Keratinocyte (primary cell): ENCODE measurements around the gene EDNRA.

Source experiments
- EZH2 ChIP-seq: IDR thresholded peaks from one replicate; pipeline ENCODE4 v1.6.1; 2012; ENCODE audit warnings: inconsistent platforms, mild to moderate bottlenecking, low read length, moderate library complexity
- TF ChIP-seq, protein P1 (sequence below), 3 experiments: IDR thresholded peaks in 1 of 3; conservative IDR thresholded peaks in 1 of 3; optimal IDR thresholded peaks in 1 of 3; 2 replicates in 2 of 3; 3 replicates in 1 of 3; pipeline versions ENCODE3 to v1.5.1; 2011; ENCODE audit warnings: low read length in 3 of 3, mild to moderate bottlenecking in 3 of 3, moderate library complexity in 2 of 3, control low read depth in 1 of 3, inconsistent platforms in 1 of 3; ENCODE audit not compliant: insufficient read depth in 2 of 3; ENCODE audit errors: extremely low read depth in 1 of 3

DNA sequence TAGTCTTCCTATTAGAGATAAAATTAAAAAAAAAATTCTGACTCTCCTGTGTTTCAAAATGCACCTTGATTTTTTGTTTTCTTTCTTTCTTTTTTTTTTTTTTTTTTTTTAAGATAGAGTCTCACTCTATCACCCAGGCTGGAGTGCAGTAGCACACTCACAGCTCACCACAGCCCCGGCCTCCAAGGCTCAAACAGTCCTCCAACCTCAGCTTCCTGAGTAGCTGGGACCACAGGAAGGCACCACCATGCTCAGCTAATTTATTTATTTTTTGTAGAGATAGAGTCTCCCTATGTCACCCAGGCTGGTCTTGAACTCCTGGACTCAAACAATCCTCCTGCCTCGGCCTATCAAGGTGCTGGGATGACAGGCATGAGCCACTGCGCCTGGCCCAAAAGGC lies 95.2 kb downstream of the EDNRA start:
- TF ChIP-seq, protein P1, sequence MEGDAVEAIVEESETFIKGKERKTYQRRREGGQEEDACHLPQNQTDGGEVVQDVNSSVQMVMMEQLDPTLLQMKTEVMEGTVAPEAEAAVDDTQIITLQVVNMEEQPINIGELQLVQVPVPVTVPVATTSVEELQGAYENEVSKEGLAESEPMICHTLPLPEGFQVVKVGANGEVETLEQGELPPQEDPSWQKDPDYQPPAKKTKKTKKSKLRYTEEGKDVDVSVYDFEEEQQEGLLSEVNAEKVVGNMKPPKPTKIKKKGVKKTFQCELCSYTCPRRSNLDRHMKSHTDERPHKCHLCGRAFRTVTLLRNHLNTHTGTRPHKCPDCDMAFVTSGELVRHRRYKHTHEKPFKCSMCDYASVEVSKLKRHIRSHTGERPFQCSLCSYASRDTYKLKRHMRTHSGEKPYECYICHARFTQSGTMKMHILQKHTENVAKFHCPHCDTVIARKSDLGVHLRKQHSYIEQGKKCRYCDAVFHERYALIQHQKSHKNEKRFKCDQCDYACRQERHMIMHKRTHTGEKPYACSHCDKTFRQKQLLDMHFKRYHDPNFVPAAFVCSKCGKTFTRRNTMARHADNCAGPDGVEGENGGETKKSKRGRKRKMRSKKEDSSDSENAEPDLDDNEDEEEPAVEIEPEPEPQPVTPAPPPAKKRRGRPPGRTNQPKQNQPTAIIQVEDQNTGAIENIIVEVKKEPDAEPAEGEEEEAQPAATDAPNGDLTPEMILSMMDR (optimal IDR thresholded peaks at IDR 0.05 in 1 of 3, IDR thresholded peaks at IDR 0.05 in 1 of 3, conservative IDR thresholded peaks at IDR 0.05 in 1 of 3; ENCODE audit: extremely low read depth in 1 of 3, insufficient read depth in 2 of 3, low read length in 3 of 3) = no peak
- TF ChIP-seq EZH2 = no peak
